K562 (cell line): ENCODE measurements around the gene VPS45. TPM values are rescaled to one million over a fixed set of nuclear protein-coding genes. Genes with fewer than 3 reads are reported as not detected.

ENCODE experiments used
- ATAC-seq: fragments of 200-7000 bp; cut with Tn5 transposase; 3 replicates; pipeline ENCODE4 v1.9.1; 2020; ENCODE audit warnings: moderate library complexity
- BruUV-seq: library from RNA; stranded (reverse); fragments of 400-500 nt; replicated peaks from 2 replicates; lab custom pipeline; 2021; lab: Mats Ljungman, UMichigan
- CTCF ChIA-PET: fragments of 300-600 bp; formaldehyde crosslinking; extraction: SDS; loops from one replicate; lab custom pipeline; 2021; ENCODE audit warnings: low intra/inter-chr PET ratio; lab: Yijun Ruan, JAX
- POLR2A ChIA-PET: fragments of 300-600, 350-650 bp; sonication (Branson Sonifier 250); formaldehyde crosslinking; extraction: SDS; loops from one replicate; lab custom pipeline; 2021; ENCODE audit warnings: antibody characterized with exemption, inconsistent platforms; lab: Yijun Ruan, JAX
- DNase-seq, 4 experiments: peaks; one replicate each; pipeline versions ENCODE4 v3.0.0 to v3.0.0-alpha.2; 2011 to 2018; ENCODE audit warnings: low spot score in 3 of 4, mixed read lengths in 3 of 4; ENCODE audit errors: extremely low read depth in 1 of 4
- FAIRE-seq: peaks from 2 replicates; lab custom pipeline; 2011; peaks lifted over from hg19 to GRCh38; lab: Jason Lieb, UNC
- H2AFZ ChIP-seq: 2 replicates; pipeline ENCODE4 v1.6.0; 2011; ENCODE audit warnings: low read depth, low read length, control low read depth, inconsistent platforms
- H3K27ac ChIP-seq: fragments of 200-600 bp; 3 replicates; pipeline ENCODE4 v1.8.0; 2011; ENCODE audit warnings: low read depth, mild to moderate bottlenecking, control low read depth, inconsistent platforms, low read length, moderate library complexity, mixed read lengths; ENCODE audit errors: extremely low read depth
- H3K27me3 ChIP-seq, 2 experiments: fragments of 300-600 bp in 1 of 2; 2 replicates in 1 of 2; 3 replicates in 1 of 2; pipeline versions ENCODE4 v1.6.0 to v1.8.0; 2011; ENCODE audit warnings: inconsistent platforms in 2 of 2, low read length in 2 of 2, mild to moderate bottlenecking in 1 of 2, mixed read lengths in 1 of 2, moderate library complexity in 1 of 2; ENCODE audit not compliant: control insufficient read depth in 2 of 2, insufficient read depth in 2 of 2
- H3K36me3 ChIP-seq: fragments of 300-600 bp; 3 replicates; pipeline ENCODE4 v1.8.0; 2011; ENCODE audit warnings: mild to moderate bottlenecking, low read length, inconsistent platforms; ENCODE audit not compliant: control insufficient read depth, insufficient read depth
- H3K4me1 ChIP-seq, 2 experiments: fragments of 200-600 bp in 1 of 2; replicated peaks in 1 of 2; 2 replicates in 1 of 2; 3 replicates in 1 of 2; pipeline versions ENCODE4 v1.5.1 to v1.8.0; 2011; ENCODE audit warnings: inconsistent platforms in 2 of 2, low read length in 2 of 2, mild to moderate bottlenecking in 1 of 2, mixed read lengths in 1 of 2, moderate library complexity in 1 of 2; ENCODE audit not compliant: control insufficient read depth in 2 of 2, insufficient read depth in 2 of 2
- H3K4me2 ChIP-seq: 2 replicates; pipeline ENCODE4 v1.6.1; 2011; ENCODE audit warnings: low read length, control low read depth, inconsistent platforms, mixed read lengths; ENCODE audit not compliant: insufficient read depth
- H3K4me3 ChIP-seq: fragments of 200-600 bp; sonication (generic), shearing (Covaris generic); 2 replicates; pipeline ENCODE4 v1.5.1; 2016; ENCODE audit warnings: control low read depth, inconsistent platforms
- H3K79me2 ChIP-seq: fragments of 200-600 bp; 3 replicates; pipeline ENCODE4 v1.8.0; 2011; ENCODE audit warnings: low read length, inconsistent platforms; ENCODE audit not compliant: control insufficient read depth, insufficient read depth
- H3K9ac ChIP-seq, 2 experiments: 2 replicates each; pipeline versions ENCODE4 v1.6.0 to v1.6.1; 2011; ENCODE audit warnings: low read depth in 2 of 2, low read length in 2 of 2, control low read depth in 1 of 2, inconsistent platforms in 1 of 2, mild to moderate bottlenecking in 1 of 2, mixed read lengths in 1 of 2; ENCODE audit not compliant: insufficient read depth in 1 of 2
- H3K9me1 ChIP-seq: one replicate; pipeline ENCODE4 v1.6.0; 2011; ENCODE audit warnings: inconsistent platforms, mild to moderate bottlenecking, low read length, moderate library complexity; ENCODE audit not compliant: control insufficient read depth, insufficient read depth
- H3K9me3 ChIP-seq: replicated peaks from 2 replicates; pipeline ENCODE4 v1.5.1; 2011; ENCODE audit warnings: low read depth, low read length, inconsistent platforms; ENCODE audit not compliant: control insufficient read depth, insufficient read depth
- H4K20me1 ChIP-seq: replicated peaks from 2 replicates; pipeline ENCODE4 v1.6.1; 2011; ENCODE audit warnings: low read length, inconsistent platforms, mixed read lengths; ENCODE audit not compliant: control insufficient read depth, insufficient read depth
- FUS ChIP-seq: fragments of 200-400 bp; formaldehyde crosslinking; optimal IDR thresholded peaks from 2 replicates; pipeline ENCODE3; 2017; ENCODE audit warnings: low read depth, low read length
- HDAC1 ChIP-seq, 2 experiments: fragments of 450-650 bp; IDR thresholded peaks; 2 replicates each; pipeline ENCODE4 v1.6.1; 2016 to 2017; ENCODE audit warnings: inconsistent platforms in 1 of 2, mild to moderate bottlenecking in 1 of 2, moderate library complexity in 1 of 2
- KHSRP ChIP-seq: fragments of 450-650 bp; IDR thresholded peaks from 2 replicates; pipeline ENCODE4 v1.6.1; 2017
- NFATC3 ChIP-seq: fragments of 450-650 bp; IDR thresholded peaks from 2 replicates; pipeline ENCODE4 v1.6.1; 2017; ENCODE audit warnings: mild to moderate bottlenecking
- SP2 ChIP-seq: IDR thresholded peaks from 2 replicates; pipeline ENCODE4 v1.6.1; 2011; ENCODE audit warnings: mild to moderate bottlenecking, low read depth, low read length, moderate library complexity; ENCODE audit not compliant: poor library complexity, severe bottlenecking; ENCODE audit errors: extremely low read depth
- ZNF830 ChIP-seq: fragments of 250-450 bp; sonication (Bioruptor Pico); IDR thresholded peaks from 2 replicates; pipeline ENCODE4 v1.5.0; 2021; ENCODE audit warnings: mild to moderate bottlenecking
- ZZZ3 ChIP-seq: fragments of 450-650 bp; IDR thresholded peaks from 2 replicates; pipeline ENCODE4 v1.6.1; 2016; ENCODE audit warnings: antibody characterized with exemption, mild to moderate bottlenecking, moderate library complexity
- in situ Hi-C: fragments of 300-500 bp; cut with MboI; formaldehyde crosslinking; loops from 4 replicates; pipeline ENCODE4 v1.15.0; 2018; ENCODE audit warnings: inconsistent platforms, mixed read lengths
- intact Hi-C: fragments of 100-400 bp; cut with micrococcal nuclease; formaldehyde crosslinking; loops from 2 replicates; pipeline ENCODE4 v1.14.2; 2022
- polyA plus RNA-seq, 8 experiments: library from polyadenylated mRNA; depleted of rRNA in 4 of 8; stranded (reverse) in 5 of 8; unstranded in 3 of 8; fragments of >200 nt; fragmentation: Nextera tagmentation in 2 of 8; fragmentation: Illumina TruSeq in 1 of 8; extraction: Ambion mirVana in 2 of 8; extraction: Trizol in 1 of 8; gene quantifications; 2 replicates each; pipeline versions ENCODE4 v1.2.1 to v1.2.3, GENCODE V29; 2011 to 2014; ENCODE audit warnings: inconsistent platforms in 1 of 8, missing spikeins in 1 of 8
- total RNA-seq, 7 experiments: library from RNA; depleted of rRNA in 6 of 7; stranded (reverse); fragments of >200 nt in 6 of 7; fragmentation: Illumina TruSeq in 2 of 7; extraction: Trizol in 2 of 7; gene quantifications; 2 replicates each; pipeline versions ENCODE4 v1.2.1 to v1.2.3, GENCODE V29; 2011 to 2021; ENCODE audit warnings: low replicate concordance in 1 of 7

Gene VPS45
- total and polyA plus RNA-seq, 9 of the 15 experiments (the other 6 are each of a cell fraction or from before 2014, with no cell fraction given): 17.9 to 48.2 (median 34.4) TPM

GRCh38 chr1:150141452-150141851 lies 73.9 kb downstream of the VPS45 start:
- no peaks in the 10 kb centered on the region for H3K9me3 ChIP-seq
- H3K36me3 ChIP-seq: no peaks in the 10 kb centered on the region
- TF ChIP-seq ZNF830 (CRISPR knock-in tag): no peak
- H3K9me1 ChIP-seq: no peaks in the 10 kb centered on the region
- H2AFZ ChIP-seq: no peak overlapping the region
- ATAC-seq: no peak
- no peaks in the 10 kb centered on the region for H4K20me1 ChIP-seq
- H3K4me1 ChIP-seq: peaks cover 0 to 10% of the 10 kb centered on the region in 2 experiments; a peak in 3 of 5 replicates
- DNase-seq: no peak
- in situ Hi-C loops (no loop called here), intact Hi-C loops (no loop called here)
- POLR2A ChIA-PET: interaction anchor here (0.6 to 1.2 kb wide), 2 partner anchors 11 to 13 kb away, joined by 3 to 4 read pairs; no protein-coding TSS in a partner anchor
- H3K9ac ChIP-seq: no peak overlapping the region
- H3K4me3 ChIP-seq: no peak overlapping the region
- no peaks in the 10 kb centered on the region for H3K27me3 ChIP-seq
- H3K79me2 ChIP-seq: no peaks in the 10 kb centered on the region
- FAIRE-seq: no peak
- CTCF ChIA-PET: no interaction called here
- H3K27ac ChIP-seq: no peak overlapping the region
- H3K4me2 ChIP-seq: no peak overlapping the region
- no TSS peak for BruUV-seq

- intact Hi-C loops (no loop called here), in situ Hi-C loops (no loop called here)
- H4K20me1 ChIP-seq: no peaks in the 10 kb centered on the region; the same call in 1 of the 2 replicates
- ChIA-PET CTCF (no interaction called here), POLR2A (interaction anchor here (0.7 kb wide), 1 partner anchor 10 kb away, joined by 3 read pairs; no protein-coding TSS in a partner anchor)
- TF ChIP-seq HDAC1 (IDR thresholded peaks at IDR 0.05) (no peak), FUS (no peak), SP2 (no peak), KHSRP (no peak), NFATC3 (no peak), ZZZ3 (no peak)
- FAIRE-seq: no peak
- no peak overlapping the region for H3K4me2 ChIP-seq
- no peak for DNase-seq
- no TSS peak for BruUV-seq
- no peaks in the 10 kb centered on the region for H3K9me3 ChIP-seq
- H3K4me3 ChIP-seq: no peak overlapping the region
- H3K4me1 ChIP-seq: peaks cover 0 to 13% of the 10 kb centered on the region in 2 experiments; a peak in 3 of 5 replicates
- H3K36me3 ChIP-seq: no peaks in the 10 kb centered on the region
- no peaks in the 10 kb centered on the region for H3K9me1 ChIP-seq
- no peak overlapping the region for H3K27ac ChIP-seq
- H3K79me2 ChIP-seq: no peaks in the 10 kb centered on the region
- ATAC-seq: no peak
- H3K9ac ChIP-seq: no peak overlapping the region
- H3K27me3 ChIP-seq: no peaks in the 10 kb centered on the region
- H2AFZ ChIP-seq: no peak overlapping the region
These were observed 74.5 kb downstream of the VPS45 start for GRCh38 chr1:150142083-150142482.
